Measurements from ENCODE around the gene SLC1A3. TPM values are rescaled to one million over a fixed set of nuclear protein-coding genes. Genes with fewer than 3 reads are reported as not detected.

Gene SLC1A3
- total RNA-seq, 2 experiments from 2014 or later = 0.29 TPM; not detected in 1

DNA sequence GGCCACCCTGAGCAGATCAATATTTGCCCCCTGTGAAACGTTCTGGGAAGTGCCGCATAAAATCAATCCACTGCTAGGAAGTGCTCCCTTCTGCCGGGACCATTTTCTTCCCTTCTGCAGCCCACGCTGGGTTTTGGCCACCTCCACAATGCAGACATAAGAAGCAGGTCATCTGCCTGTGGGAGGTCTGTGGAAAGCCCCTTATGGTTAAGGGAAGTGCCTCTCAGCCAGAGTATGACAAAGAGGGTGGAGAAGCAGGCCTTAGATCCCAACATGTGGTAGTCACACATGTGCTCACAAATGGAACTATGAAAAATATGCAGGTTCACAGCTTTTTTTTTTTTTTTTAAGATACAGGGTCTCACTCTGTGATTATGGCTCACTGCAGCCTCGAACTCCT lies 82.8 kb downstream of the SLC1A3 start:
- H3K4me1 Mint-ChIP-seq (ENCODE audit: low read depth) = peaks cover 13% of the 10 kb centered on the region
- H3K4me3 Mint-ChIP-seq = no peak overlapping the region
- no peak for DNase-seq
- intact Hi-C loops (cut with micrococcal nuclease) = no loop called here
- no peaks in the 10 kb centered on the region for H3K9me3 Mint-ChIP-seq
- no peaks in the 10 kb centered on the region for H3K36me3 Mint-ChIP-seq
- ChIA-PET POLR2A (interaction anchor here (0.6 kb wide), 1 partner anchor 15 kb away, joined by 4 read pairs; no protein-coding TSS in a partner anchor), CTCF (interaction anchor here (0.8 to 1.1 kb wide), 2 partner anchors 57 to 426 kb away, joined by 3 to 4 read pairs; no protein-coding TSS in a partner anchor)
- peaks cover 18% of the 10 kb centered on the region for H3K27me3 Mint-ChIP-seq
- H3K27ac Mint-ChIP-seq = no peak overlapping the region

DNA sequence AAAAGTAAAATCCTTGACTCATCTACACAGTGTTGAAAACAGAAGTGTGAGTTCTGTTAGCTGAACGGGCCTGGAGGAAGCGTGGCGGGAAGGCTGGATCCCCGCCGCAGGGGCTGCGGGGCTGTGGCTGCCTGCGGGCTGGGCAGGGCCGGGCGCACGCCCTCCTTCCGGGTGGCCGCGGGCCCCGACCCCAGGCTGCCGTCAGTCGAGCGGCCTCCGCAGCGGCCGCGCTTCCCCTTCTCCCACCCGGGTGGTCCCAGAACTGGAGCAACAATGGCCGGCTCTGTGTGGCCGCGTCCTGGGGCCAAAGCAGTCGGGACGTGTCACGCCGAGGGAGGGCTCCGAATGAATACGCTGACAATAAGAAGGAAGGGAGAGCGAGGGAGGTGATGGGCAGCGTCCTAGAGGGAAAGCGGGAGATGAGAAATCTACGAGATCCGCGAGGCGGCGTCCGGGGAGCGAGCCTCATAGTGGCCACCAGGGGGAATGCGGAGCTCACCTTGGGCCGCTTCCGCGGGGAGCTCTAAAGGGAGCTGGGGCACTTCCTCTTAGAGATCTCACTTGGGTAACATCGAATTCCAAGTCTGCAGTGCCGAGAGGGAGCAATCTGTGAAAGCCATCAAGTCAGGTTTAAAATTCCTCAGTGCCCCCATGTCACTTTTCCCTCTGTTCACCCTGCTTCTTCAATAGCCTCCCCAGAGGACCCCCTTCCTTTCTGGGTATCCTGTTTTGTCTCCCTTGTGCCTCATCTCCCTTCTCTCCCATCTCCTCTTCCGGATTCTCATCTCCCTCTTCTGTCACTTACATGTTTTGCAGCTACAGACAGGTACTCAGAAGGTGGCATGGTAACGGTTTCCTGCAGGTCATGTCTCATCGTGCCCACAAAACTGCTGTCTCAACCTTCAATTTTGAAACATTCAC lies 83.9 kb downstream of the SLC1A3 start:
- DNase-seq = peak; percentile 77
- intact Hi-C loops (cut with micrococcal nuclease) = loop anchor here (2.0 to 10.0 kb wide), 3 partner anchors 84 to 613 kb away; partner anchors contain the start of genes LMBRD2, SKP2 and SLC1A3
- no peaks in the 10 kb centered on the region for H3K9me3 Mint-ChIP-seq
- CTCF ChIA-PET = interaction anchor here (0.6 to 1.6 kb wide), 26 partner anchors 10 to 611 kb away, joined by 3 to 16 read pairs (median 4); partner anchors contain the start of gene NADK2
- no peak overlapping the region for H3K27ac Mint-ChIP-seq
- peak overlapping the region; percentile 67 for H3K4me3 Mint-ChIP-seq
- POLR2A ChIA-PET = interaction anchor here (0.5 to 0.6 kb wide), 2 partner anchors 14 to 560 kb away, joined by 3 to 4 read pairs; no protein-coding TSS in a partner anchor
- peaks cover 13% of the 10 kb centered on the region for H3K4me1 Mint-ChIP-seq (ENCODE audit: low read depth)
- no peaks in the 10 kb centered on the region for H3K36me3 Mint-ChIP-seq
- H3K27me3 Mint-ChIP-seq = peaks cover 20% of the 10 kb centered on the region

DNA sequence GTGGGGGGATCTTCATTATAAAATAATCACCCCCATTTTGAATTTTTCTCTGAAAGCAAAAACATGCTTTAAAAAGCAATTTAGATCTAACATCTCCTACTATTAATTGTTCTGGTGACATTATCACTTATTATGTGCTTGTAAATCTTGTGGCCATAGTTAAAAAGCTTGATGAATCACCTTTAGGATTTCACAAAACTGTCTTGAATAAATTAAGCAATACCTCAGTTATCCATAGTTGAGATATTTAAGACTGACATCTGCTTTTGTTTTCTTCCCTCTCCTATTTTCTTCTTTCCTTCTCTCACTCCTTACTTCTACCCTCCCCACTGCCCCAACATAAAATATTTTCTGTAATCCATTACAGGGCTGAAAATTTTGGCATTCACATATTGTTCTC lies 84.8 kb downstream of the SLC1A3 start:
- Mint-ChIP-seq H3K9me3 (no peaks in the 10 kb centered on the region), H3K4me3 (no peak overlapping the region), H3K36me3 (no peaks in the 10 kb centered on the region), H3K4me1 (ENCODE audit: low read depth) (peaks cover 13% of the 10 kb centered on the region), H3K27me3 (peaks cover 20% of the 10 kb centered on the region), H3K27ac (no peak overlapping the region)
- ChIA-PET POLR2A (no interaction called here), CTCF (interaction anchor here (0.9 to 1.6 kb wide), 11 partner anchors 9 to 612 kb away, joined by 3 to 16 read pairs (median 4); partner anchors contain the start of gene NADK2)
- intact Hi-C loops (cut with micrococcal nuclease) = loop anchor here (2.0 to 10.0 kb wide), 3 partner anchors 84 to 614 kb away; partner anchors contain the start of genes LMBRD2, SKP2 and SLC1A3
- DNase-seq = no peak

DNA sequence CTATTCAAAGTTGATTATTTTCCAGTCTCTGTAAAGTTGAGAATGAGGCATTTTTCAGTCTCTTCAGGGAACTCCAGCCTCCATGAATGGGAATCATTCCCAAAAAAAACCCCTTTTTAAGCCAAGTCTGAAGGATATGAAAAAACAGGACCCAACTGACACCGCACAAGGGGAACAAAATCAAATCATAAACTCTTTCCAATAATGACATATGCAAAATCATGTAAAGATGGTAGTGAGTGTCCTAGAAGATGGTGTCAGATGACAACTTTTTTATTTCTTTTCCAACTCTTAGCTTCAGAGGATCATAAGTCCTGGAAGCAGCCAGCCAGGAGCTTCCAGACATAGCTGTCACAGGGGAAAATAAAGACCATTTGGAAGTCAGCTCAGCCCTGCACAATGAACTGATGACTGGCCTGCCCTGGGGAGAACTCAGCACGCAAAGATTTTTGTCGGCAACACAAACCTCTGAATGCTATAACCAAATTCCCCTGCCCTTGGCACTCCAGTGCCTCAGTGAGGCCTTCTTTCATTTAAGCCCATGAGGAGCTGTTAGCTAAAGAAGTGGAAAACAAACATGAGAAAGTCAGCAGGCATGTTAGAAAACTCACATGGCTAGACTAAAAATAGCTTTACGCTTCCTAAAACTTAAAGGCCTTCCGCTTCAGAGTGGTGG lies 85.4 kb downstream of the SLC1A3 start:
- DNase-seq = no peak
- intact Hi-C loops (cut with micrococcal nuclease) = loop anchor here (2.0 to 10.0 kb wide), 5 partner anchors 85 to 615 kb away; partner anchors contain the start of genes LMBRD2, SKP2 and SLC1A3
- H3K36me3 Mint-ChIP-seq = no peaks in the 10 kb centered on the region
- H3K27me3 Mint-ChIP-seq = peaks cover 20% of the 10 kb centered on the region
- no peak overlapping the region for H3K27ac Mint-ChIP-seq
- H3K9me3 Mint-ChIP-seq = no peaks in the 10 kb centered on the region
- ChIA-PET CTCF (interaction anchor here (1.0 to 2.2 kb wide), 8 partner anchors 9 to 426 kb away, joined by 3 to 13 read pairs (median 4); no protein-coding TSS in a partner anchor), POLR2A (no interaction called here)
- H3K4me1 Mint-ChIP-seq (ENCODE audit: low read depth) = peaks cover 13% of the 10 kb centered on the region
- H3K4me3 Mint-ChIP-seq = no peak overlapping the region

DNA sequence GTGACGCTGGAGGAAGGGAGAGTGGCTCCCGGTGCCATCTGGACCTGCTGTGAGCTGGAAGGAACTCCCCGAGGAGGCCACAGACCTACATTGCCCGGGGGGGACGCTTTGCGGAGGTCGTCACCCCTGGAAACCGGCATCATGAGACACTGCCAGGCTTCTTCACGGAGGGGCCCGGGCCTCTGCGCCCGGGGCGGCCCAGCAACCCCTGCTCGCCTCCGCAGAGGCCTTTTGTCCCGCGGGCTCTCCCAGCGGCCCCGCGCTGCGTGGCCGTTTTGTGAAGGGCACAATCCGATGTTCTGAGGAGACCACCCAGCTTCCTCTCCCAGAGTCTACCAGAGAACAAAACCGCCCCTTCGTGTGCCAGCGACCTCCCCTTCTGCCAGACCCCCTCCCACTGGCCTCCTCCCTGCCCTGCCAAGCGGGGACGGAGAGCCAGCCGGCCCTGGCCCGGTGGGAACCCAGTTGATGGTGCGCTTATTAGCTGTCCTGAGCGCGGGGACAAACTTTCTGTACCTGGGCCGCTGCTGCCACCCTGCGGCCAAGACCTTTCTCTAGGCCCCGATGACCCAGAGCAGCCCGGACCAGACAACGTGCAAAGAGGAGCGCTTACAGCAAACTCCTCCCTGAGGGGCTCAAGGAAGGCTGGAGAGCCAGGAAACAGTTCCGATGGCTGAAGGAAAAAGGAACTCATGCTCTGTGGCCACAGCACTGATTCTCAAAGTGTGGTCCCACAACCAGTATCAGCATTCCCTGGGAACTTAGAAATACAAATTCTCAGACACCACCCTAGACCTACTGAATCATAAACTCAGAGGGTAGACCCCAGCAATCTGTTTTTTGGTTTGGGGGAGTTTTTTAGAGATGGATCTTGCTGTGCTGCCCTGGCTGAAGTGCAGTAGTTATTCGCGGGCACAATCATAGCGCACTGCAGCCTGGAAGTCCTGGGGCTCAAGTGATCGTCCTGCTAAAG lies 86.7 kb downstream of the SLC1A3 start:
- peak; percentile 68 for DNase-seq
- CTCF ChIA-PET = interaction anchor here (1.0 to 2.2 kb wide), 6 partner anchors 32 to 615 kb away, joined by 3 to 13 read pairs (median 5); no protein-coding TSS in a partner anchor
- Mint-ChIP-seq H3K27ac (no peak overlapping the region), H3K4me3 (no peak overlapping the region), H3K27me3 (peaks cover 20% of the 10 kb centered on the region), H3K4me1 (ENCODE audit: low read depth) (peaks cover 13% of the 10 kb centered on the region), H3K9me3 (no peaks in the 10 kb centered on the region), H3K36me3 (no peaks in the 10 kb centered on the region)
- POLR2A ChIA-PET = no interaction called here
- intact Hi-C loops (cut with micrococcal nuclease) = loop anchor here (2.0 to 10.0 kb wide), 4 partner anchors 278 to 616 kb away; partner anchors contain the start of genes LMBRD2 and SKP2

DNA sequence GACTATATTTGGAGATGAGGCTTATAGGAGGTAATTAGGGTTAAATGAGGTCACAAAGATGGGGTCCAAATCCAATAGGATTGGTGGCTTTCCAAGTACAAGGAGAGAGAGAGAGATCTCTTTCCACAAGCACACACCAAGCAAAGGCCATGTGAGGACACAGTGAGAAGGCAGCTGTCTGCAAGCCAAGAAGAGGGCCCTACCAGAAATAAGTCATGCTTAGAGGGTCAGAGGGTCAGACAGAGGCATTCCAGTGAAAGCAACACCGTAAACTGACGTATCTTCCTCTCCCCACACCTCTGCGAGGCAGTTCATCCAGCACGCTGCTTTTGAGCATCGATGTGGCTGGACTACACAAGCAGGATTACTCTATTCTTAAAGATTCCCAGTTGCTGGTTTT lies 87.9 kb downstream of the SLC1A3 start:
- Mint-ChIP-seq H3K9me3 (no peaks in the 10 kb centered on the region), H3K27me3 (peaks cover 18% of the 10 kb centered on the region), H3K4me3 (no peak overlapping the region), H3K36me3 (no peaks in the 10 kb centered on the region), H3K27ac (no peak overlapping the region), H3K4me1 (ENCODE audit: low read depth) (peaks cover 9% of the 10 kb centered on the region)
- intact Hi-C loops (cut with micrococcal nuclease) = loop anchor here (5.0 to 10.0 kb wide), 2 partner anchors 540 to 617 kb away; partner anchors contain the start of genes LMBRD2 and SKP2
- no peak for DNase-seq
- ChIA-PET CTCF (interaction anchor here (1.1 to 2.8 kb wide), 2 partner anchors 13 to 617 kb away, joined by 4 to 15 read pairs; no protein-coding TSS in a partner anchor), POLR2A (no interaction called here)

DNA sequence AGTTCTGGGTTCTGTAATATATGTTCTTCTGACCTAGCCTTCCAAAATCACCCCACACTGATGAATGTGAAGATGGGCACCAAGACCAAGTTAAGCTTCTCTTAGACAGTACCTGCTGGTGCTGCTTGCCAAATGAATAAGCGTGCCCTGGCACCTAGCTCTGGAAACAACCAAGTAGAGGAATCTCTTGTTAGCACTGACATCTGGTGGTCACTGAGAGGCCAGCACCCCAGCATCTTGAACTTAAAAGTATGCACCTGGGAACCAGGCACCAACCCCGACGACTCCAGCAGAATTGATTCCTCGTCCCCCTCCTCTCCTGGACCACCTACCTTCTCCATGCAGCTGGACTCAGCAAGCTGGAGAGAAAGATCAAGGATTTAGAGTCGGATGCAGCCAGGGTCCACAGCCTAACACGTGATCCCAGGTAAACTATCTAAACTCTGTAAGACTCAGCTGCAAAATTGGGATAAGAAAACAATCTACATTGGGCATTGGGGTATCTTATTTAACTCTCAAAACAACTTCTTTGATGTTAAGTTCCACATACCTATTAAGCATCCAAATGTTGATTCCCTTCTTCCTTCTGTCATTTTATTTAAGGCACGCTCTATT lies 89.8 kb downstream of the SLC1A3 start:
- DNase-seq = peak; percentile 56
- POLR2A ChIA-PET = no interaction called here
- no peak overlapping the region for H3K27ac Mint-ChIP-seq
- H3K36me3 Mint-ChIP-seq = no peaks in the 10 kb centered on the region
- H3K27me3 Mint-ChIP-seq = peaks cover 23% of the 10 kb centered on the region
- intact Hi-C loops (cut with micrococcal nuclease) = loop anchor here (1.0 to 10.0 kb wide), 3 partner anchors 189 to 541 kb away; partner anchors contain the start of genes LMBRD2 and SKP2
- H3K4me1 Mint-ChIP-seq (ENCODE audit: low read depth) = no peaks in the 10 kb centered on the region
- H3K9me3 Mint-ChIP-seq = no peaks in the 10 kb centered on the region
- no peak overlapping the region for H3K4me3 Mint-ChIP-seq
- CTCF ChIA-PET = interaction anchor here (0.7 to 2.8 kb wide), 22 partner anchors 9 to 1193 kb away, joined by 3 to 23 read pairs (median 4); partner anchors contain the start of gene NADK2

DNA sequence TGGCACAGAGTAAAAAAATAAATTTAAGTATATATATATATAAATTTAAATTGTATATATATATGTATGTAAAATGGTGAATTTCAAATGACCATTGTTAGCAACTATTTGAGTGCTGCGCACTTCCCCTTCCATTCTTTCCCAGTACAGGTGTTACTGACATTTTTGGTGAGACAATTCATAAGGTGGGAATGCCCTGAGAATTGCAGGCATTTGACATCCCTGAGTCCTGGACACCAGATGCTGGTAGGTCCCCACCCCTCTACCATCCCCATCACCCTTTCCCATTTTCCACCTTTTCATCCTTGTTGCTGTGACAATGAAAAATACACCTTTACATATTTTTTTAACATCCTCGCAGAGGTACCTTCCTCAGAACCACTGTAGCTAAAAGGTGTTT lies 91.6 kb downstream of the SLC1A3 start:
- Mint-ChIP-seq H3K27ac (no peak overlapping the region), H3K27me3 (peaks cover 18% of the 10 kb centered on the region), H3K36me3 (no peaks in the 10 kb centered on the region), H3K4me3 (no peak overlapping the region), H3K4me1 (ENCODE audit: low read depth) (no peaks in the 10 kb centered on the region), H3K9me3 (no peaks in the 10 kb centered on the region)
- intact Hi-C loops (cut with micrococcal nuclease) = loop anchor here (5.0 to 10.0 kb wide), 2 partner anchors 191 to 543 kb away; partner anchors contain the start of genes LMBRD2 and SKP2
- DNase-seq = no peak
- ChIA-PET POLR2A (no interaction called here), CTCF (interaction anchor here (1.2 kb wide), 1 partner anchor 619 kb away, joined by 3 read pairs; no protein-coding TSS in a partner anchor)

DNA sequence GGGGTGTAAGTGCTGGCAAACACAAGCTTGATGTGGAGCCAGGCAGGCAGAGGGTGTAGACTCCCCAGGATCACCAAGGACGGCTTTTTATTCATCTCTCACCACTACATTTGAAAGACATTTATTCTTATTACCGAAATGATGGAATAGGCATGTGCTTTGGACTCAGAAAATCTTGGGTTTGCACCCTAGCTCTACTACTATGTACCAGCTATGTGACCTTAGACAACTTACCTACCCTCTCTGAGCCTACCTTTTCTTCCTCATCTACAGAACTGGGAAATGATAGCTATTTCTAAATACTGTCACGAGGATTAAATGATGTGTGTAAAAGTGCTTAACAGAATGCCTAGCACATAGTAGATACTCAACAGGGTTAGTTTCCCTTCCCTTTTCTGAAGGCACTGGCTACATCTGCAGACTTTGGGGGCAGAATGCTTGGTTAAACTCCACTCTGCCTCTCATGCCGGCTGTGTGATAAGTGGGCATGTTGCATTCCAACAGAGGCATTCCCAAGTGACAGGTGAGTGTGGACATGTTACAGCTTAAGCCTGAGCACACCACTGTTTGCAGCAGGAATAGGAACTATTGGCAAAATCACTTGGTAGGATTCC lies 94.8 kb downstream of the SLC1A3 start:
- no peak overlapping the region for H3K4me3 Mint-ChIP-seq
- POLR2A ChIA-PET = no interaction called here
- peaks cover 13% of the 10 kb centered on the region for H3K27me3 Mint-ChIP-seq
- intact Hi-C loops (cut with micrococcal nuclease) = no loop called here
- CTCF ChIA-PET = interaction anchor here (1.0 to 2.5 kb wide), 3 partner anchors 11 to 169 kb away, joined by 3 to 16 read pairs (median 5); no protein-coding TSS in a partner anchor
- DNase-seq = no peak
- no peaks in the 10 kb centered on the region for H3K36me3 Mint-ChIP-seq
- H3K27ac Mint-ChIP-seq = no peak overlapping the region
- no peaks in the 10 kb centered on the region for H3K4me1 Mint-ChIP-seq (ENCODE audit: low read depth)
- no peaks in the 10 kb centered on the region for H3K9me3 Mint-ChIP-seq

DNA sequence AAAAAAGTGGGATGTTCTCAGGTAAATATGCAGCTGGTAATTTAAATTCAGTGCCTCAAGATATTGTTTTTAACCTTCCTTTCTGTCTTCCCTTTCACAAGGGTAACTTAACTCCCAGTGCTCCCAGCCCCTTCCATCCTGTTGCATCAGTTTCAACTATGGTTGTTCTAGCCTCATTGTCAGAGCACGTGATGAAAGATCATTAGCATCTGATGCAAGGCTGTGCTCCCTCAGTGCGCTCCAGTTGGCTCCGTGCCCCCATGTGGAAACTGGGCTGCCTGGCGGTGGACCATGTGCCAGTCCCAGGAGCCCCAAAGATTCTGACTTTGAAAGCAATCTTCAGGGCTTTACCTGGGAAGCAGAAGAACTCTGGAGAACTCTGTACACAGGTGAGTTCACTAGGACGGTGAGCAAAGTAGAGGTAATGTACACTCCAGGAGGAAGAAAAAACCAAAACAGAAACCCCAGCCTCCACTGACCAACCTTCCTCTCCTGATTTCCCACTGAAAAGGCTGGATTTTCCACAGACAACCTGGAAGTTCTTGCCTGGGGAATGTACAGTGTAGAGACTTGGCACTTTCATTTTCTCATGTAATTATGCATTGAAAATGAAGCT lies 96.9 kb downstream of the SLC1A3 start:
- no peak overlapping the region for H3K4me3 Mint-ChIP-seq
- H3K36me3 Mint-ChIP-seq = no peaks in the 10 kb centered on the region
- POLR2A ChIA-PET = no interaction called here

More for the DNA sequence above, 96.9 kb downstream of the SLC1A3 start:
- Mint-ChIP-seq H3K4me1 (ENCODE audit: low read depth) (no peaks in the 10 kb centered on the region), H3K27me3 (peaks cover 13% of the 10 kb centered on the region), H3K27ac (no peak overlapping the region), H3K9me3 (peaks cover 3% of the 10 kb centered on the region)
- CTCF ChIA-PET = interaction anchor here (1.5 kb wide), 1 partner anchor 13 kb away, joined by 3 read pairs; no protein-coding TSS in a partner anchor
- intact Hi-C loops (cut with micrococcal nuclease) = no loop called here
- no peak for DNase-seq
